Lower lobe of right lung (tissue), 2 donors: Measurements from ENCODE around the gene PSKH1. TPM values are rescaled to one million over a fixed set of nuclear protein-coding genes. Genes with fewer than 3 reads are reported as not detected.
A peak's percentile ranks its signal among the peaks of the same experiment; 100 is the strongest.

Source experiments
- ATAC-seq, 2 donors: fragments of 200-7000 bp; cut with Tn5 transposase; one replicate each; pipeline ENCODE4 v1.9.1; 2020 to 2022; ENCODE audit warnings: mild to moderate bottlenecking in 2 of 2, moderate library complexity in 2 of 2
- DNase-seq: peaks from one replicate; pipeline ENCODE4 v3.0.0-alpha.2; 2020
- H3K27ac ChIP-seq: fragments of 200-600 bp; one replicate; pipeline ENCODE4 v1.8.0; 2022
- H3K27me3 ChIP-seq: fragments of 200-600 bp; one replicate; pipeline ENCODE4 v1.8.0; 2022; ENCODE audit warnings: low read depth
- H3K36me3 ChIP-seq: fragments of 200-600 bp; one replicate; pipeline ENCODE4 v1.8.0; 2022; ENCODE audit warnings: mild to moderate bottlenecking
- H3K4me1 ChIP-seq: fragments of 200-600 bp; one replicate; pipeline ENCODE4 v1.8.0; 2022
- H3K4me3 ChIP-seq: fragments of 200-600 bp; one replicate; pipeline ENCODE4 v1.8.0; 2022; ENCODE audit warnings: mild to moderate bottlenecking
- H3K9me3 ChIP-seq: fragments of 200-600 bp; one replicate; pipeline ENCODE4 v1.8.0; 2022
- CTCF ChIP-seq: fragments of 200-600 bp; IDR thresholded peaks from one replicate; pipeline ENCODE4 v1.8.0; 2022; ENCODE audit warnings: antibody characterized with exemption, mild to moderate bottlenecking
- intact Hi-C: fragments of 100-400 bp; cut with DNase I; formaldehyde crosslinking; loops from one replicate; pipeline ENCODE4 v1.11.0; 2022
- total RNA-seq: library from RNA; stranded (reverse); fragmentation: NEBNext Ultra II Directional; extraction: Animal tissue kit (Norgen Biotek cat#: 25700); gene quantifications from one replicate; pipeline ENCODE4 v1.2.1, GENCODE V29; 2021
- donor health status: DM: no; HTN: yes; CAD: no; lungs with severe emphysema.

The PSKH1 gene
- total RNA-seq, 1 donor from 2014 or later: 28.3 TPM

GRCh38 chr16:67945392-67945933, 52.4 kb downstream of the PSKH1 start:
- no peak for DNase-seq
- Histone ChIP-seq H3K9me3 (no peaks in the 10 kb centered on the region), H3K27ac (no peak overlapping the region), H3K27me3 (no peaks in the 10 kb centered on the region), H3K36me3 (peaks cover 93% of the 10 kb centered on the region), H3K4me3 (no peak overlapping the region), H3K4me1 (peaks cover 14% of the 10 kb centered on the region)
- intact Hi-C loops: no loop called here
- TF ChIP-seq CTCF: no peak
- no peak for ATAC-seq

DNA sequence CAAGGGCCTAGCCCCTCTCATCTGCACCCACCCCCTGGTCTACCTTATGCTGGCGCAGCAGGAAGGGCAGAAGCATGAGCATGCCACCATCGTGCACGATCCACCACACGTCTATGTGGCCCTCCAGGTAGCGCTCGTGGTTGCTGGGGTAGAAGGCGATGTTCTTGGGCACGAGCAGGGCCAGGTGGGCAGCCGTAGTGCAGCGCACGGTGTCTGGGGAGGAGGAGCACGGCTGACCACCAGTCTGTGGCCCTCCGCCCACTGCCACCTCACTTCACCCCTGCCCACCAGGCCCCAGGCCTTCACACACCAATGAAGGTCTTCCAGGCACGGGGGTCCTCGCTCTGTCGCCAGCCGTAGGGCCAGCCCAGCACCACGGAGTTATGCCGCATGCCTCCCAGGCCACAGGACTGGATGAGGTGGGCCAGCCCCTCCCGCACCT, 53.1 kb downstream of the PSKH1 start:
- Histone ChIP-seq H3K9me3 (no peaks in the 10 kb centered on the region), H3K4me3 (no peak overlapping the region), H3K27ac (no peak overlapping the region), H3K27me3 (no peaks in the 10 kb centered on the region), H3K4me1 (peaks cover 14% of the 10 kb centered on the region), H3K36me3 (peaks cover 95% of the 10 kb centered on the region)
- TF ChIP-seq CTCF: no peak
- DNase-seq (no peak), ATAC-seq (no peak)
- intact Hi-C loops: no loop called here

- Histone ChIP-seq H3K27me3 (no peaks in the 10 kb centered on the region), H3K9me3 (no peaks in the 10 kb centered on the region), H3K36me3 (peaks cover 98% of the 10 kb centered on the region), H3K4me1 (peaks cover 21% of the 10 kb centered on the region), H3K27ac (no peak overlapping the region), H3K4me3 (no peak overlapping the region)
- DNase-seq (no peak), ATAC-seq (no peak)
- peak; percentile 2 for TF ChIP-seq CTCF
- intact Hi-C loops: no loop called here
Measured at GRCh38 chr16:67946966-67947558, 54.0 kb downstream of the PSKH1 start.

DNA sequence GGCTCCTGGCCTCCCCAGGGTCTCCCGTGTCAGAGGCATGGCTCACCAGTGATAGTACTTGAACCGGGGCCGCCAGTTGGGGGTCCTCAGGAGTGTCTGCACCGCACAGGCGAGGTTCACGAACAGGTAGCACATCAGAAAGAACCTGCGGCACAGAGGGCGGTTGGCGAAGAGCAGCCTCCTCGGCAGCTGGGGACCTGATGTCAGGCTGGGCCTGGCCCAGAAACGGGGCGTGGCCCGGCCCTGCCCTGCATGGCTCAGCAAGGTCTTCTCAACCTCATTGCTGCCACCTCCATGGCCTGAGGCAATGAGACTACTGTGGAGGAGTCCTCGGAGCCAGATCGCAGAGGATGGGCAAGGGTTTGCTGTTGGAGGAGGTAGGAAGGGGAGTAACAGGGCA, 55.0 kb downstream of the PSKH1 start:
- ATAC-seq: no peak
- TF ChIP-seq CTCF: no peak
- Histone ChIP-seq H3K9me3 (no peaks in the 10 kb centered on the region), H3K27ac (no peak overlapping the region), H3K27me3 (no peaks in the 10 kb centered on the region), H3K4me1 (peaks cover 23% of the 10 kb centered on the region), H3K4me3 (no peak overlapping the region), H3K36me3 (peaks cover 98% of the 10 kb centered on the region)
- no peak for DNase-seq
- intact Hi-C loops: no loop called here

GRCh38 chr16:67949645-67950044, 56.6 kb downstream of the PSKH1 start:
- Histone ChIP-seq H3K4me3 (no peak overlapping the region), H3K27ac (no peak overlapping the region), H3K36me3 (peaks cover 100% of the 10 kb centered on the region), H3K9me3 (no peaks in the 10 kb centered on the region), H3K4me1 (peaks cover 11% of the 10 kb centered on the region), H3K27me3 (no peaks in the 10 kb centered on the region)
- no peak for ATAC-seq
- TF ChIP-seq CTCF: no peak
- intact Hi-C loops: no loop called here
- DNase-seq: no peak
